GM19395 (cell line): Measurements from ENCODE around the gene ZNF280C.
"Not testable (repeated sequence)": the region's sequence is repeated elsewhere in the genome, so short reads cannot be mapped to it uniquely, and the experiment has no call there.

Experiments
- ATAC-seq: cut with Tn5 transposase; IDR thresholded peaks from one replicate; pipeline ENCODE4 v1.9.1; 2021; ENCODE audit warnings: mild to moderate bottlenecking, moderate library complexity; ENCODE audit not compliant: unreplicated experiment

Gene ZNF280C

GRCh38 chrX:130268449-130269170 is at the start of gene ZNF280C:
Gene ZNF280C (minus strand): TSS chrX:130268899. CDS start chrX:130260449, 8,450 bp downstream.
- ATAC-seq: peak; percentile 94

GRCh38 chrX:130304587-130305368 is 36.1 kb upstream of the ZNF280C start:
- ATAC-seq: no peak

- ATAC-seq: no peak
These were observed 33.3 kb upstream of the ZNF280C start for GRCh38 chrX:130301977-130302376.

DNA sequence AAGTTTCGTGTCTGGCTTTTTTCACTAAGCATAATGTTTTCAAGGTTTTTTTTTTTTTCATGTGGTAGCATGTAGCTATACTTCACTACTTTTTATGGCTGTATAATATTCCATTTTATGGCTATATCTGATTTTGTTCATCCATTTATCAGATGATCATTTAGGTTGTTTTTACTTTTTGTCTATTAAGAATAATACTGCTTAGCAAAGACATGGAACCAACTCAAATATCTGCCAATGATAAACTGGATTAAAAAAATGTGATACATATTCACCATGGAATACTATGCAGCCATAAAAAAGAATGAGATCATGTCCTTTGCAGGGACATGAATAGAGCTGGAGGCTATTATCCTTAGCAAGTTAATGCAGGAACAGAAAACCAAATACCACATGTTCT is 32.7 kb upstream of the ZNF280C start:
- ATAC-seq: no peak

- no peak for ATAC-seq
These were observed 31.2 kb upstream of the ZNF280C start for GRCh38 chrX:130300010-130300282.

DNA sequence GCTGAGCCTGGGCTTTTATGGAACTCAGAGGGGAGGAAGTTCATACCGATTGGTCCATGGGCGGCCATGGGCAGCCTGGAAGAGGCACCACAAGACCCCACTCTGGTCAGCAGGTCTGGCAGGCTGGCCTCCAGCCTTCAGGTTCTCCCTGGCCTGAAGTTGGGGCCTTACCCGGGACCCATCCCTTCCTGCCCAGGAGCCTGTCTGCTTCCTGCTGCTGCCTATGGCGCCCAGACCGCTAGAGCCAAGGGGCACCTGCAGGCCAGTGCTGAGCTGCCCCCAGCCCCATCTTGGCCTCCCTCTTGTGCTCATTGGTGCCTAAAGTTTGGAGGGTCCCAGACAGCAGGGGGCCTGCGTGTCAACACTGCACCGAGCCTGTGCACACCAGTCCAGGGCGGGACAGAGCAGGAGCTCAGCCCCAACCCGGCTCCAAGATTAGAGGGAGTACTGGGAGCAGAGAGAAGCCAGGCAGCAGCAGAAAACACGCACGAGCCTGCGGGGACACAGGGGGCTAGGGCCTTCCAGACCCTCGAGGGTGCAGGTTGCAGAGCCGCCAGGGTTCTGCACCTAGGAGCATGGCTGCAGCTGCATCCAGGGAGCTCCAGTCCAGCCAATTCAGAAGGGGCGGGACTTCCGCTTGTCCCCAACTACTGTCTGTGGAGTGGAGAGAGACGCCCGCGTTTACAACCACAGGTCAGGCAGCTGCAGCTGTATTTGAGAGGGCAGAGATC is 30.7 kb upstream of the ZNF280C start:
- no peak for ATAC-seq

DNA sequence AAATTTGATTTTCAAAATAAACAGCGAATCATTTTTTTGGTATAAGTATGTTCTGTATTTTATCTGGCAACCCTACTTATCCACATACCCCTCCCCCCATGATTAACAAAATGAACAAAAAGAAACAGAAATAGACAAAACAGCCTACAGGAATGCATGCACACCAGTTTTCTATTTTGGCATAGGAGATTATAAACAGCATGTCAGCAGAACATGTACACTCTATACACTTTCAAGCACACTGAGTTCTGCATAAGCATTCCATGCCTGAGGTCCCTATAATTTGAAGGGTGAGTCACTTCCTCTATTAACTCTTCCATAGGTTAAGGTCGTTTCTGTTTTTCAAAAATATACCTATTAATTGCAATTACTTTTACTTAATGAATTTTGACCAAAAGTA is 28.0 kb upstream of the ZNF280C start:
- ATAC-seq: no peak

GRCh38 chrX:130296297-130296678 is 27.6 kb upstream of the ZNF280C start:
- ATAC-seq: no peak

DNA sequence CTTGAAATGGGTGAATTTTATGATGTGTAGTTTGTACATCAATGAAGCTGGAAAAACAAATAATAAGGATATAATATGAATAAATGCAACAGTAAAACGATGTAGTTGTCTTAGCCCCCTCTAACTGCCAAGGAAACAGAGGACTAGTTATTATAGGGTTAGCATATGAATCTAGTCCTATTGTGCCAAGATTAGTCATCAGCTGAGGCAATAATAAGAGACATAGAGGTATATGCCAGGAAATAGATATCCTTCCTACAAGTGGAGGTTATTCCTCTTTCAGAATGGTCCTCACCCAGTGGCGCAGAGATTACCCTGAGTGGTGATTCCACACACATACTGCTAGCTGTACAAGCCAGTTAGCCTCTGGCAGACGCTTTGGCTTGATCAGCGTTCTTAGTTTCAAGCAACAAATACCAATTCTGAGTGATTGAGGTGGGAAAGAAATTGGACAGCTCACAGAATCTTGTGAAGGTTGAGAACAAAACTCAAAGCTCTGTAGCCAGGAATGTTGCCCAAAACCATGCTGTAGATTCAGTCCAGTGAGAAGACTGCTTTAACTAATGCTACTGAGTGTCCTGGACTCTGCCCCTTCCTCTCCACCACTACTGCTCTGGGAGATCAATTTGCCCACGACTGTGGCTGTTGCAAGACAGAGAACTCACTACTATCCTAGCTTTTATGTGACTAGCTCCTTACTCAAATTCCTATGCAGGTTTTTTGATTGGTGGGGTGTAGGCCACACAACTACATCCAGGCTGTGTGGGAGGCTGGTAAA is 27.0 kb upstream of the ZNF280C start:
- ATAC-seq: no peak

DNA sequence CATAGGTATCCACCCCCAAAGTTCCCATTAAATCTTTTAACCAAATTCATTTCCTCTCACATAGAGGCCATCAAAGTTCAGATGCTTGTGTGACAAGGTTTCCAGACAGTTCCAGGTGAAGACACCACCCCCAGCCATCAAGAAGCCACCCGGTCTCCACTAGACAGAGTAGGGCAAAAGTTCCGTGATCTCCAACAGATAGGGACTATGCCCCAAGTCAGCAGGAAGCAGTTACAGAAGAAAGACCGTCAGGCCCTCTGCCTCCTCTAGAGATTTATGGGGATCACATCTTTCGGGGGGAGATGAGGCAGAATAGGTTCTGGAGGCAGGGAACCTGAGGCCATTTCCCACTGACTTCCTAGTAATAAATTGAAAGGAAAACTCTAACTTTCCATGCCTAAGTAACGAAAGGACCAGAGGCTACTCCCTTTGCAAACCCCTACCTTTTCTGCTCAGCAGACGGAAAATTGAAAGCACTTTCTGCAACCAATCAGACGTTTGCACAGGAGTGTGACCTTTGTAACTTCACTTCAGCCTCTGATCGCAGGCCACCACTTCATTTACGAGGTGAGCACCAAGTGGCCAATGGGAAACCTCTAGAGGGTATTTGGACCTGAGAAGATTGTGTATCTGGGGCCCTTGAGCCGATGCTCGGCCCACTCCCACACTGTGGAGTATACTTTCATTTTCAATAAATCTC is 18.5 kb upstream of the ZNF280C start:
- no peak for ATAC-seq

DNA sequence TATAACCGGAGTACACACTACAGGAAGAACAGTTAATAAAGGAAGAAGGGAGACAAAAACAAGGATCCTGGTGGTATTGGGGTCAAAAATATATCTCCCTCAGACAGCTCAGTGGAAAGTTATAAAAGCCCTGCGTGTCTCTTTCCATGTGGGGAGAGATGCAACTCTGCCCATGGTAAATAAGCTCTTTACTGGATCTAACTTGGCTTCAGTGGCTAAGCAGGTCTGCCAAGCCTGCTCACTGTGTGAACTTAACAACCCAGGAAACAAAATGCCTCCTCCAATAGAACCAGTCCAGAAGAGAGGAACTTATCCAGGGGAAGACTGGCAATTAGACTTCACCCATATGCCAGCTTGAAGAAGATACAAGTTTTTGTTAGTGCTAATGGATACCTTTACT is 17.0 kb upstream of the ZNF280C start:
- ATAC-seq: no peak

GRCh38 chrX:130285069-130285620 is 16.4 kb upstream of the ZNF280C start:
- ATAC-seq: no peak

DNA sequence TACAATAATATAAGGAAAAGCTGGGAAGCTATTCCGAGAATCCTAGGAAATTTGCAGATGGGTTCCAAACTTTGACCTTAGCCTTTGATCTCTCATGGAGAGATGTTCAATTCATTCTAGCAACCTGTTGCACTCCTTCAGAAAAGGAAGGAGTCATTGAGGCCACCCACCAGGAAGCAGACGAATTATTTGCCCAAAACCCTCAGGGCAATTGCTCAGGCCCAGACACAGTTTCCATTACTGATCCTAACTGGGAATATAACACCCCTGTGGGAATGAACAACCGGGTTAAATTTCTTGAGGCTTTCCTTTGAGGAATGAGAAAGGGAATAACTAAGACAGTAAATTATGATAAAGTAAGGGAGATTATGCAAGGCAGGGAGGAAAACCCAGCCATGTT is 13.5 kb upstream of the ZNF280C start:
- no peak for ATAC-seq

- ATAC-seq: no peak
These were observed 12.2 kb upstream of the ZNF280C start for GRCh38 chrX:130280901-130281300.

DNA sequence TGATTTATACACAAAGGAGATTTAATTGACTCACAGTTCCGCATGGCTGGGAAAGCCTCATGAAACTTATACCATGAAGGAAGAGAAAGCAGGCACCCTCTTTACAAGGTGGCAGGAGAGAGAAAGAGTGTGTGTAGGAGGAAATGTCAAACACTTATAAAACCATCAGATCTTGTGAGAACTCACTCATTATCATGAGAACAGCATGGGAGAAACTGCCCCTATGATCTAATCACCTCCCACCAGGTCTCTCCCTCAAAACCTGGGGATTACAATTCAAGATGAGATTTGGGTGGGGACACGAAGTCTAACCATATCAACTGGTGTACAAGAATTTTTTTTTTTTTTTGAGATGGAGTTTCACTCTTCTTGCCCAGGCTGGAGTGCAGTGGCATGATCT is 3.6 kb upstream of the ZNF280C start:
- ATAC-seq: not testable (repeated sequence)

GRCh38 chrX:130269391-130269790 is 692 bp upstream of the ZNF280C start:
- not testable (repeated sequence) for ATAC-seq

GRCh38 chrX:130267956-130268448 is 697 bp downstream of the ZNF280C start:
- ATAC-seq: peak; percentile 10

DNA sequence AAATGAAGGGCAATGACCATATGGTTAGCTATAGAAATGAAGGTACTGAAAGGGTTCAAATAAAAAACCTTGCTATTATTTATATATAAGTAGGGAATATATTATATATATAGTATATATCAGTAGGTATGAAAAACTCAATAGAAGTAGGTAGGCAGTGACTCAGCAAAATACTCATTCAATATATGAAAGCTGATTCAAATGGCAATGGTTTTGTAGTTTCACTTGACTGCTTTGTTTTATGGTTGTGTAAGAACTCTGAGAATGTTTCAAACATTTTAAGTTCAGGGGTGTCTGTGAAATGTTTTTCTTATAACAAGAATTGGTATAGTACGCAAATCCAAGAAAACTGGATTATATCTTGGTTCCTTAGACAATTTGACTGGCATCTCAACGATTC is 4.1 kb downstream of the ZNF280C start:
- no peak for ATAC-seq

GRCh38 chrX:130263016-130263415 is 5.7 kb downstream of the ZNF280C start:
- no peak for ATAC-seq

DNA sequence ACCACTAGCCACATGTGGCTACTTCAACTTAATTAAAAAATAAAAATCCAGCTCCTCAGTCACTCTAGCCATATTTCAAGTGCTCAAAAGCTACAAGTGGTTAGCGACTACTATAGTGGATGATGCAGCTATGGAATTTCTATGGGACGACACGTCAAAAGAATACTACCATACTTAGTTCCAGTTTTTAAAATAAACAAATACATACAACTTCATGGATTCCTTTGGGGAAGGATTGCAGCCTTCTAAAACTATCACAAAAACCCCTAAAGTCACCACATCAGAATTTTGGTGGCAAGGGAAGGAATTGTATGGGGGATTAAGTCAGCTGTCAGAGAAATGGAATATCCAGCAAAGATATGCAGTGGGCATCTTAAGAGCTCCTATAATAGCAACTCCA is 6.5 kb downstream of the ZNF280C start:
- ATAC-seq: no peak
